HG02970 (cell line): ENCODE data around the gene HSPA1B.
"Not testable (repeated sequence)": the region's sequence is repeated elsewhere in the genome, so short reads cannot be mapped to it uniquely, and the experiment has no call there.

Experiments used
- ATAC-seq: cut with Tn5 transposase; IDR thresholded peaks from one replicate; pipeline ENCODE4 v1.9.1; 2021; ENCODE audit warnings: mild to moderate bottlenecking, moderate library complexity, moderate number of reproducible peaks; ENCODE audit not compliant: unreplicated experiment, low FRiP score

HSPA1B gene

GRCh38 chr6:31823592-31824196 lies 3.8 kb upstream of the HSPA1B start:
- ATAC-seq: not testable (repeated sequence)

DNA sequence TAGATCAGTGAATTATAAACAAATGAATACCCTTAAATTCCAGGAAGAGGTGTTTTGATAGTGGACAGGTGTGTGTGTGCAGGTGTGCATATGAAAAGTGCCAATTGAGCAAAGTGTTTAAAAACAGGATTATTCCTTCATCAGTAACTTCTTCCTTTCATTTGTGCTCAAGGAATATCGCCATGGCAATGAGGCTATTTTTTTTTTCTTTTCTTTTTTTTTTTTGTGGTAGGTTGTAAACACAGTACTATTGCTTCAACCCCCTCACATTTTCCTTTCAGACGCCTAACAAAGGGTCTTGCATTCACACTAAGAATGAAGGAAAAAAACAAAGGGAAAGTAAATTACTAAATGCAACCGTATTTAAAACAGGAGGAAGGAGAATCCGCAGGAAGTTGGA lies 2.0 kb upstream of the HSPA1B start:
- no peak for ATAC-seq

- ATAC-seq: peak; percentile 4
Measured at GRCh38 chr6:31826793-31827285, 699 bp upstream of the HSPA1B start.

- ATAC-seq: no peak
Measured at GRCh38 chr6:31829633-31830283, 2.2 kb downstream of the HSPA1B start.

- no peak for ATAC-seq
Measured at GRCh38 chr6:31830886-31831335, 3.4 kb downstream of the HSPA1B start.

- no peak for ATAC-seq
Measured at GRCh38 chr6:31831350-31832215, 4.0 kb downstream of the HSPA1B start.

DNA sequence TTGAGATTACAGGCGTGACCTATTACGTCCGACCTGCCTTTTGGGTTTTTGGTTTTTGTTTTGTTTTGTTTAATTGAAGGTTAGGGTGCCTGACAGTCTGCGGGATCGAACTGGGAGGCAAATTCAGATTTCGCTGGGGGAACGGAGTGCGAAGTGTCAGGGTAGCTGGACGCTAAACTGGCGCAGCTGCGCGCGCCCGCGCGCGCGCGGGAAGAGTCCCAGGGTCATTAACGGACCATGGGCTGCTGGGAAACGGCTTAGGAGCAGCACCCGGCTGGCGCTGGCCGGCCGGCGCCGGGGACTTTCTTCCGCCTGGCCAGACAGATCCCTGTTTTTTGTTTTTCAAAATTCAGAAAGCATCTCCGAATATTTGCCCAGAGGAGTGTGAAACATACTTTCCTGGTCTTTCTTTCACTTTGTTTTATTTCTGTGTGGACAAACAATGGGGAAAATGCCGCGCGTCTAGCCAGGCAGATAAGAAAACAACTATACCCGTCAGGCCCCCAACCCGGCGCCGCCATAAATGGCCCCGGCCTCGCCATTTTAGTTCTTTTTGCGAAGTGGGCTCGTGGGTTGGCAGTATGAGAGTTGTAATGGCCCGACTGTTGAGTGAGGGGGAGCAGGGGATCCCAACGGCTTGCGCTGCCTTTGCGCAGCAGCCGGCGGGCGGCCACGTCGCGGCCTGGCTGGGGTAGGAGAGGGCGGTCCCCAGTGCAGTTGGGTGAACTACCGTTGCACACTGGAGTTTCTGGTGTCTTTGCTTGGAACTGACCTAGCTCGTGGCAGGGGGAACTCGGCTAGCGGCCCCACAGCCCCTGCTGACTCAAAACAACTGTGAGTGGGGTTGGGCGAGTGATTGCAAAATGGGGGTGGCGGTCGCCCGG lies 7.1 kb downstream of the HSPA1B start:
- peak; percentile 34 for ATAC-seq

GRCh38 chr6:31836047-31836473 lies 8.5 kb downstream of the HSPA1B start:
- ATAC-seq: no peak

DNA sequence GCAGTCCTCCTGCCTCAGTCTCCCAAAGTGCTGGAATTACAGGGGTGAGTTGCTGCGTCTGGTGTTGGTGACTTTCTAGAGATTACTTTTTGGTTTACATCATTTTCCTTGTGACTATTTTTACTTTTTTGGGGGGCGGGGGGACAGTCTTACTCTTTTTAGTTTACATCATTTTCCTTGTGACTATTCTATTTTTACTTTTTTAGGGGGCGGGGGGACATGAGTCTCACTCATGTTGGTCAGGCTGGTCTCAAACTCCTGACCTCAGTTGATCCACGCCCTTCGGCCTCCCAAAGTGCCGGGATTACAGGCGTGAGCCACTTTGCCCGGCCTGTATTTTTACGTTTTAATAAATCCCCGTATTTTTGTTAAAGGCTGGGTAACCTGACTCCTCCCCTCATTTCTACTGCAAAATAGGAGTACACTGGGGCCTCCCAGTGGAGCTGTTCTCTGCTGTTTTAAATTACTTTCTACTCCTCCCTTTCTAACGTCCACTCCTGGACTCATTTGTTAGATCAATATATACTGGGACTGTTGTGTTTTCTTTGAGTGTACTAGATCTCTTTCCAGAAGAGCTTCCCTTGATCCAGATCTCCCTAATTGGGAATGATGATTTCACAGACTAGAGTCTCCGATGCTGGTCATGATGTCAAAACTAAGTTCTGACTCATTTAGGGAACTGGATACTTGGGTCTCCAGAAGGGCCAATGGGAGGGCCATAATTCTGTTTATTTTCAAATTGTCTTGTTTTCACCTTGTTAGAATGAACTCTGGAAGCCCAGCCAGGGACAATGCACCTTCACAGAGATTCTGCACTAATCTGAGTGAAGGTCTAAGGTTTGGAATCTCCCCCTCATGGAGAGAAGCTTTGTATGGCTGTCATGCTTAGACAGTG lies 9.2 kb downstream of the HSPA1B start:
- ATAC-seq: no peak

GRCh38 chr6:31837369-31838113 lies 10.0 kb downstream of the HSPA1B start:
- no peak for ATAC-seq

DNA sequence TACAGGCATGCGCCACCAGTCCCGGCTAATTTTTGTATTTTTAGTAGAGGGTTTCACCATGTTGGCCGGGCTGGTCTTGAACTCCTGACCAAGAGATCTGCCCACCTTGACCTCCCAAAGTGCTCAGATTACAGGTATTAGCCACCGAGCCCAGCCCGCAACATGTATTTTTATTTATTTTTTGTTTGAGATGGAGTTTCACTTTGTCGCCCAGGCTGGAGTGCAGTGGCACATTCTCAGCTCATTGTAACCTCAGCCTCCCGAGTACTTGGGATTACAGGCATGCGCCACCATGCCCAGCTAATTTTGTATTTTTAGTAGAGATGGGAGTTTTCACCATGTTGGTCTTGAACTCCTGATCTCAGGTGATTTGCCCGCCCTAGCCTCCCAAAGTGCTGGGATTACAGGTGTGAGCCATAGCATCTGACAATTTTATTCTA lies 10.6 kb downstream of the HSPA1B start:
- not testable (repeated sequence) for ATAC-seq

GRCh38 chr6:31838968-31839367 lies 11.4 kb downstream of the HSPA1B start:
- ATAC-seq: no peak

GRCh38 chr6:31839779-31840126 lies 12.2 kb downstream of the HSPA1B start:
- ATAC-seq: not testable (repeated sequence)

- ATAC-seq: no peak
Measured at GRCh38 chr6:31842053-31842452, 14.5 kb downstream of the HSPA1B start.

GRCh38 chr6:31844507-31844906 lies 17.0 kb downstream of the HSPA1B start:
- no peak for ATAC-seq

- no peak for ATAC-seq
Measured at GRCh38 chr6:31847276-31847978, 19.9 kb downstream of the HSPA1B start.

GRCh38 chr6:31850765-31851484 lies 23.4 kb downstream of the HSPA1B start:
- ATAC-seq: no peak
